RWPE1 (cell line): ENCODE results near the gene AGER.
A peak's percentile ranks its signal among the peaks of the same experiment; 100 is the strongest.

Source experiments
- CTCF ChIA-PET: fragments of 350-600 bp; sonication (Branson Sonifier 250); formaldehyde crosslinking; extraction: SDS; loops from one replicate; lab custom pipeline; 2021; lab: Yijun Ruan, JAX
- POLR2A ChIA-PET: fragments of 400-600 bp; formaldehyde crosslinking; extraction: SDS; loops from one replicate; lab custom pipeline; 2020; ENCODE audit warnings: antibody characterized with exemption; ENCODE audit not compliant: low non-redundant PET; lab: Yijun Ruan, JAX
- DNase-seq: peaks from one replicate; pipeline ENCODE4 v3.0.0; 2012; ENCODE audit warnings: low spot score
- H3K27ac ChIP-seq: fragments of 450-650 bp; 2 replicates; pipeline ENCODE4 v1.5.1; 2017
- CTCF ChIP-seq: fragments of 450-650 bp; conservative IDR thresholded peaks from 2 replicates; pipeline ENCODE4 v1.5.1; 2017; ENCODE audit warnings: low read depth, mild to moderate bottlenecking

AGER gene

GRCh38 chr6:32181148-32181702 lies 2.8 kb downstream of the AGER start:
- no peak for TF ChIP-seq CTCF
- ChIA-PET CTCF (interaction anchor here (1.2 kb wide), 1 partner anchor 14 kb away, joined by 4 read pairs; no protein-coding TSS in a partner anchor), POLR2A (no interaction called here)
- DNase-seq, result no peak
- H3K27ac ChIP-seq, result peak overlapping the region; percentile 71

GRCh38 chr6:32179766-32180405 lies 4.2 kb downstream of the AGER start:
- no peak for DNase-seq
- ChIA-PET POLR2A (no interaction called here), CTCF (interaction anchor here (1.1 to 1.4 kb wide), 2 partner anchors 16 to 62 kb away, joined by 3 to 4 read pairs; no protein-coding TSS in a partner anchor)
- no peak for TF ChIP-seq CTCF
- peak overlapping the region; percentile 55 for H3K27ac ChIP-seq

- peak overlapping the region; percentile 97 for H3K27ac ChIP-seq
- TF ChIP-seq CTCF, result no peak
- ChIA-PET POLR2A (no interaction called here), CTCF (interaction anchor here (1.1 to 1.4 kb wide), 2 partner anchors 17 to 60 kb away, joined by 3 to 4 read pairs; no protein-coding TSS in a partner anchor)
- DNase-seq, result peak; percentile 17
Measured at GRCh38 chr6:32178547-32179440, 5.3 kb downstream of the AGER start.

GRCh38 chr6:32177788-32178546 lies 6.1 kb downstream of the AGER start, which contains the start of gene RNF5:
RNF5 (plus strand) TSS chr6:32178405; CDS start chr6:32178512, 107 bp downstream.
- peak; percentile 99 for DNase-seq
- CTCF ChIA-PET, result interaction anchor here (1.2 kb wide), 1 partner anchor 17 kb away, joined by 3 read pairs; no protein-coding TSS in a partner anchor
- POLR2A ChIA-PET, result interaction anchor here (0.7 kb wide), 1 partner anchor 18 kb away, joined by 3 read pairs; no protein-coding TSS in a partner anchor
- peak within 1 kb of the TSS; percentile 97 for H3K27ac ChIP-seq
- no peak for TF ChIP-seq CTCF

- CTCF ChIA-PET, result interaction anchor here (0.8 to 1.2 kb wide), 2 partner anchors 18 to 58 kb away, joined by 3 read pairs; no protein-coding TSS in a partner anchor
- no peak for DNase-seq
- peak overlapping the region; percentile 97 for H3K27ac ChIP-seq
- TF ChIP-seq CTCF, result no peak
- POLR2A ChIA-PET, result interaction anchor here (0.5 to 0.7 kb wide), 2 partner anchors 18 to 261 kb away, joined by 3 read pairs; no protein-coding TSS in a partner anchor
Measured at GRCh38 chr6:32177183-32177787, 6.8 kb downstream of the AGER start.
